NOMO-1 (cell line): ENCODE data around the gene GRAMD4.
"Not testable (repeated sequence)": the region's sequence is repeated elsewhere in the genome, so short reads cannot be mapped to it uniquely, and the experiment has no call there.

ENCODE experiments used
- DNase-seq, 2 experiments: peaks; one replicate each; lab custom pipeline; 2025; ENCODE audit not compliant: unreplicated experiment in 2 of 2; lab: John Stamatoyannopoulos, UW

The GRAMD4 gene

GRCh38 chr22:46634973-46635685 lies 14.9 kb downstream of the GRAMD4 start:
- not testable (repeated sequence) for DNase-seq

GRCh38 chr22:46635756-46636155 lies 15.6 kb downstream of the GRAMD4 start:
- DNase-seq = no peak

GRCh38 chr22:46636221-46637002 lies 16.2 kb downstream of the GRAMD4 start:
- DNase-seq = no peak

GRCh38 chr22:46637711-46638600 lies 17.8 kb downstream of the GRAMD4 start:
- DNase-seq = no peak

GRCh38 chr22:46638601-46639431 lies 18.6 kb downstream of the GRAMD4 start:
- no peak for DNase-seq

GRCh38 chr22:46639843-46640242 lies 19.7 kb downstream of the GRAMD4 start:
- DNase-seq = no peak

- DNase-seq = no peak
Observed at GRCh38 chr22:46640293-46641055, 20.3 kb downstream of the GRAMD4 start.

- DNase-seq = no peak
Observed at GRCh38 chr22:46641811-46642266, 21.7 kb downstream of the GRAMD4 start.

GRCh38 chr22:46642840-46643480 lies 22.8 kb downstream of the GRAMD4 start:
- not testable (repeated sequence) for DNase-seq

- DNase-seq = no peak
Observed at GRCh38 chr22:46646531-46647215, 26.5 kb downstream of the GRAMD4 start.

- not testable (repeated sequence) for DNase-seq
Observed at GRCh38 chr22:46648225-46648820, 28.1 kb downstream of the GRAMD4 start.

- DNase-seq = no peak
Observed at GRCh38 chr22:46649141-46650077, 29.2 kb downstream of the GRAMD4 start.

GRCh38 chr22:46650078-46650810 lies 30.1 kb downstream of the GRAMD4 start:
- peak; percentile 13 to 34 for DNase-seq

GRCh38 chr22:46651316-46651715 lies 31.1 kb downstream of the GRAMD4 start:
- no peak for DNase-seq

GRCh38 chr22:46652081-46652846 lies 32.1 kb downstream of the GRAMD4 start:
- DNase-seq = no peak
